HEK293 (cell line): ENCODE data around the gene PIK3R5.

ENCODE experiments used
- CTCF ChIA-PET: fragments of 350-600 bp; formaldehyde crosslinking; extraction: SDS; loops from one replicate; lab custom pipeline; 2021; ENCODE audit warnings: antibody characterized with exemption; lab: Yijun Ruan, JAX
- POLR2A ChIA-PET: fragments of 300-600 bp; formaldehyde crosslinking; extraction: SDS; loops from one replicate; lab custom pipeline; 2020; ENCODE audit warnings: antibody characterized with exemption, inconsistent platforms; lab: Yijun Ruan, JAX
- H3K27ac ChIP-seq: fragments of 200-500 bp; sonication (Bioruptor generic); 2 replicates; pipeline ENCODE4 v1.5.1; 2014; ENCODE audit warnings: low read depth, low read length, control low read depth, inconsistent platforms; ENCODE audit errors: extremely low read depth
- H3K36me3 ChIP-seq, 2 experiments: fragments of 200-500 bp in 1 of 2; sonication (Bioruptor generic) in 1 of 2; 1 replicate in 1 of 2; 2 replicates in 1 of 2; pipeline ENCODE4 v1.5.1; 2014 to 2017; ENCODE audit warnings: inconsistent platforms in 2 of 2, low read length in 2 of 2; ENCODE audit not compliant: control insufficient read depth in 2 of 2, insufficient read depth in 1 of 2
- H3K4me1 ChIP-seq: fragments of 200-500 bp; sonication (Bioruptor generic); 2 replicates; pipeline ENCODE4 v1.5.1; 2014; ENCODE audit warnings: mild to moderate bottlenecking, low read length, inconsistent platforms; ENCODE audit not compliant: control insufficient read depth, insufficient read depth
- H3K4me3 ChIP-seq: 2 replicates; pipeline ENCODE4 v1.5.1; 2011; ENCODE audit warnings: low read depth, mild to moderate bottlenecking, control low read depth, low read length, moderate library complexity
- H3K9me3 ChIP-seq: fragments of 200-500 bp; sonication (Bioruptor generic); 2 replicates; pipeline ENCODE4 v1.5.1; 2014; ENCODE audit warnings: low read depth, low read length, inconsistent platforms; ENCODE audit not compliant: control insufficient read depth, insufficient read depth
- GLI4 ChIP-seq: fragments of 450-650 bp; formaldehyde crosslinking; IDR thresholded peaks from 2 replicates; pipeline ENCODE4 v1.5.1; 2016; ENCODE audit warnings: missing biosample characterization, missing genetic modification characterization
- KLF16 ChIP-seq: fragments of 450-650 bp; formaldehyde crosslinking; IDR thresholded peaks from 2 replicates; pipeline ENCODE4 v1.5.1; 2017; ENCODE audit warnings: missing biosample characterization, missing genetic modification characterization
- MEIS1 ChIP-seq: sonication (generic); formaldehyde crosslinking; IDR thresholded peaks from 2 replicates; pipeline ENCODE4 v1.8.1; 2022; ENCODE audit warnings: missing genetic modification reagents, mild to moderate bottlenecking, borderline replicate concordance
- SCRT1 ChIP-seq: fragments of 450-650 bp; formaldehyde crosslinking; IDR thresholded peaks from 2 replicates; pipeline ENCODE4 v1.5.1; 2016; ENCODE audit warnings: missing biosample characterization, missing genetic modification characterization, borderline replicate concordance
- ZBTB17 ChIP-seq: fragments of 450-650 bp; formaldehyde crosslinking; IDR thresholded peaks from 2 replicates; pipeline ENCODE4 v1.5.1; 2016; ENCODE audit warnings: missing biosample characterization, missing genetic modification characterization
- ZBTB48 ChIP-seq: fragments of 450-650 bp; formaldehyde crosslinking; IDR thresholded peaks from 2 replicates; pipeline ENCODE4 v1.5.1; 2016; ENCODE audit warnings: missing biosample characterization, missing genetic modification characterization
- ZBTB7A ChIP-seq: fragments of 450-650 bp; formaldehyde crosslinking; IDR thresholded peaks from 2 replicates; pipeline ENCODE4 v1.5.1; 2016; ENCODE audit warnings: low read depth, missing biosample characterization, missing genetic modification characterization
- ZFP3 ChIP-seq: fragments of 450-650 bp; formaldehyde crosslinking; IDR thresholded peaks from 2 replicates; pipeline ENCODE4 v1.5.1; 2016; ENCODE audit warnings: low read depth, missing biosample characterization, missing genetic modification characterization
- ZFP41 ChIP-seq: fragments of 450-650 bp; formaldehyde crosslinking; IDR thresholded peaks from 2 replicates; pipeline ENCODE4 v1.5.1; 2016; ENCODE audit warnings: missing biosample characterization, missing genetic modification characterization, borderline replicate concordance
- ZNF140 ChIP-seq: fragments of 450-650 bp; formaldehyde crosslinking; IDR thresholded peaks from 2 replicates; pipeline ENCODE4 v1.5.1; 2016; ENCODE audit warnings: missing biosample characterization, missing genetic modification characterization
- ZNF560 ChIP-seq: fragments of 450-650 bp; formaldehyde crosslinking; IDR thresholded peaks from 2 replicates; pipeline ENCODE4 v1.5.1; 2017; ENCODE audit warnings: missing biosample characterization, missing genetic modification characterization, borderline replicate concordance
- ZNF621 ChIP-seq: fragments of 450-650 bp; formaldehyde crosslinking; IDR thresholded peaks from 2 replicates; pipeline ENCODE4 v1.5.1; 2017; ENCODE audit warnings: missing biosample characterization, missing genetic modification characterization
- ZNF677 ChIP-seq: fragments of 450-650 bp; IDR thresholded peaks from 2 replicates; pipeline ENCODE4 v1.5.0; 2018; ENCODE audit warnings: missing biosample characterization, mild to moderate bottlenecking, missing genetic modification characterization, moderate library complexity
- ZSCAN16 ChIP-seq: fragments of 450-650 bp; formaldehyde crosslinking; IDR thresholded peaks from 2 replicates; pipeline ENCODE4 v1.5.1; 2016; ENCODE audit warnings: missing biosample characterization, missing genetic modification characterization
- ZSCAN30 ChIP-seq: fragments of 450-650 bp; IDR thresholded peaks from 2 replicates; pipeline ENCODE4 v1.5.1; 2018; ENCODE audit warnings: missing biosample characterization, mild to moderate bottlenecking, missing genetic modification characterization, moderate library complexity
- TF ChIP-seq, protein P1 (sequence below): fragments of 450-650 bp; formaldehyde crosslinking; IDR thresholded peaks from 2 replicates; pipeline ENCODE4 v1.5.1; 2016; ENCODE audit warnings: missing biosample characterization, missing genetic modification characterization, borderline replicate concordance
- TF ChIP-seq, protein P2 (sequence below): fragments of 450-650 bp; formaldehyde crosslinking; IDR thresholded peaks from 2 replicates; pipeline ENCODE4 v1.5.1; 2016; ENCODE audit warnings: missing biosample characterization, missing genetic modification characterization
- TF ChIP-seq, protein P3 (sequence below): fragments of 450-650 bp; formaldehyde crosslinking; IDR thresholded peaks from 2 replicates; pipeline ENCODE4 v1.5.1; 2016; ENCODE audit warnings: missing biosample characterization, missing genetic modification characterization

Gene PIK3R5

DNA sequence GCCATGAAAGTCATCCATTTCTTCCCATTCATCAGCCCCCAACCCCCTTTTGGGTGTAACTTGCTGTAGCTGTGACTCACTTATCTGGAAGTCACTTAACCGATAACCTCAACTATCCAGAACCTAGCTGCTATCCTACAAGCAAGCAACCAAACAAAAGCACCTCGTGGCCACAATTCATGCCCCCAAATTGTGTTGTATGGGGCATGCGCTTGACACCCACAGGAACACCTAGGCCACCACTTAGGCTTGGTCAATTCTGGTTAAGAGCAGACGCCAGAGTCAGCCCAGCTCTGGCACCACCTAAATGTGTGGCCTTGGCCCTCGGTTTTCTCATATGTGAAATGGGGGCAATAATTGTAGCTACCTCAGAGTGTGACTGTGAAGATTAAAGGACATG, 3.7 kb downstream of the PIK3R5 start:
- TF ChIP-seq, protein P1, sequence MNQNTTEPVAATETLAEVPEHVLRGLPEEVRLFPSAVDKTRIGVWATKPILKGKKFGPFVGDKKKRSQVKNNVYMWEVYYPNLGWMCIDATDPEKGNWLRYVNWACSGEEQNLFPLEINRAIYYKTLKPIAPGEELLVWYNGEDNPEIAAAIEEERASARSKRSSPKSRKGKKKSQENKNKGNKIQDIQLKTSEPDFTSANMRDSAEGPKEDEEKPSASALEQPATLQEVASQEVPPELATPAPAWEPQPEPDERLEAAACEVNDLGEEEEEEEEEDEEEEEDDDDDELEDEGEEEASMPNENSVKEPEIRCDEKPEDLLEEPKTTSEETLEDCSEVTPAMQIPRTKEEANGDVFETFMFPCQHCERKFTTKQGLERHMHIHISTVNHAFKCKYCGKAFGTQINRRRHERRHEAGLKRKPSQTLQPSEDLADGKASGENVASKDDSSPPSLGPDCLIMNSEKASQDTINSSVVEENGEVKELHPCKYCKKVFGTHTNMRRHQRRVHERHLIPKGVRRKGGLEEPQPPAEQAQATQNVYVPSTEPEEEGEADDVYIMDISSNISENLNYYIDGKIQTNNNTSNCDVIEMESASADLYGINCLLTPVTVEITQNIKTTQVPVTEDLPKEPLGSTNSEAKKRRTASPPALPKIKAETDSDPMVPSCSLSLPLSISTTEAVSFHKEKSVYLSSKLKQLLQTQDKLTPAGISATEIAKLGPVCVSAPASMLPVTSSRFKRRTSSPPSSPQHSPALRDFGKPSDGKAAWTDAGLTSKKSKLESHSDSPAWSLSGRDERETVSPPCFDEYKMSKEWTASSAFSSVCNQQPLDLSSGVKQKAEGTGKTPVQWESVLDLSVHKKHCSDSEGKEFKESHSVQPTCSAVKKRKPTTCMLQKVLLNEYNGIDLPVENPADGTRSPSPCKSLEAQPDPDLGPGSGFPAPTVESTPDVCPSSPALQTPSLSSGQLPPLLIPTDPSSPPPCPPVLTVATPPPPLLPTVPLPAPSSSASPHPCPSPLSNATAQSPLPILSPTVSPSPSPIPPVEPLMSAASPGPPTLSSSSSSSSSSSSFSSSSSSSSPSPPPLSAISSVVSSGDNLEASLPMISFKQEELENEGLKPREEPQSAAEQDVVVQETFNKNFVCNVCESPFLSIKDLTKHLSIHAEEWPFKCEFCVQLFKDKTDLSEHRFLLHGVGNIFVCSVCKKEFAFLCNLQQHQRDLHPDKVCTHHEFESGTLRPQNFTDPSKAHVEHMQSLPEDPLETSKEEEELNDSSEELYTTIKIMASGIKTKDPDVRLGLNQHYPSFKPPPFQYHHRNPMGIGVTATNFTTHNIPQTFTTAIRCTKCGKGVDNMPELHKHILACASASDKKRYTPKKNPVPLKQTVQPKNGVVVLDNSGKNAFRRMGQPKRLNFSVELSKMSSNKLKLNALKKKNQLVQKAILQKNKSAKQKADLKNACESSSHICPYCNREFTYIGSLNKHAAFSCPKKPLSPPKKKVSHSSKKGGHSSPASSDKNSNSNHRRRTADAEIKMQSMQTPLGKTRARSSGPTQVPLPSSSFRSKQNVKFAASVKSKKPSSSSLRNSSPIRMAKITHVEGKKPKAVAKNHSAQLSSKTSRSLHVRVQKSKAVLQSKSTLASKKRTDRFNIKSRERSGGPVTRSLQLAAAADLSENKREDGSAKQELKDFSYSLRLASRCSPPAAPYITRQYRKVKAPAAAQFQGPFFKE (tag by site-specific recombination) = no peak
- no peak for TF ChIP-seq SCRT1 (tag by site-specific recombination)
- TF ChIP-seq ZNF621 = no peak
- TF ChIP-seq ZBTB17 (tag by site-specific recombination) = no peak
- Histone ChIP-seq H3K4me1 (no peaks in the 10 kb centered on the region; the same call in 1 of the 2 replicates), H3K27ac (no peak overlapping the region), H3K36me3 (no peaks in the 10 kb centered on the region), H3K4me3 (no peak overlapping the region), H3K9me3 (no peaks in the 10 kb centered on the region)
- ChIA-PET POLR2A (interaction anchor here (0.6 kb wide), 1 partner anchor 8 kb away, joined by 3 read pairs; no protein-coding TSS in a partner anchor), CTCF (interaction anchor here (1.1 kb wide), 1 partner anchor 44 kb away, joined by 3 read pairs; no protein-coding TSS in a partner anchor)

DNA sequence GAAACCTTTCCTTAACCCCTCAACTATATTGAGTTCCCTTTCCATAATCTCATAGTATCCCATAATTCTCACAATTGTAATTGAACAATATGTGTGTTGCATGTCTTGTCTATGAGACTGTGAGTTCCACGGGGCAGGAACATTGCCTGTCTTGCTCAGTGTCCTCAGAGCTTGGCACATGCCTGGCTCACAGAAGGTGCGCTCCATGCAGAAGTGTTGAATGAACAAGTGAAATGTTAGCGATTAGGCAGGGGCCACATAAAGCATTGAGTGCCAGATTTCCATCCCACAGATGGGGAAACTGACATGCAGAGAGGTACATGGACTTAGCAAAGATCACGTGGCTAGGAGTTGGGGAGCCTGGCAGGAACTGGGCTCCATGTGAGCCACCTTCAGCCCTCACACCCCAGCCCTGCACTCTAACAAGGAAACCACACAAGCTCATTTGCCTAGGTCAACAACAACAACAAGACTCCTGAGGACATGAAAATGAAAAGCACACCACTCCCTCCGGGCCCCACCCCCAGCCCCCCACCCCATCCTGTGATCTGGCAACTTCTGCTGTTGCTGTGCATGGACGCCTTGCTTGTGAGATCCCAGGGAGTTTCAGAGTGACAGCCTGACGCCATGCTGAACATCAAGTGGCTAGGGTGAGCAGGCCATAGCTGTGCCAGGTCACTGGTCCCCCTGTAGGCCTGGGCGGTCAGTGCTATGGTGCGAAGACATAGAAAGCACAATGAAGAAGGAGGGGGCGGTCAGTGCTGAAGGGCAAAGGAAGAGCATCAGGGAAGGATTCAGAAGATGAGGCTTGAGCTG, 5.0 kb downstream of the PIK3R5 start:
- Histone ChIP-seq H3K36me3 (no peaks in the 10 kb centered on the region), H3K9me3 (no peaks in the 10 kb centered on the region), H3K4me1 (no peaks in the 10 kb centered on the region; the same call in 1 of the 2 replicates), H3K27ac (no peak overlapping the region), H3K4me3 (no peak overlapping the region)
- ChIA-PET CTCF (interaction anchor here (0.6 kb wide), 1 partner anchor 768 kb away, joined by 3 read pairs; no protein-coding TSS in a partner anchor), POLR2A (no interaction called here)
- TF ChIP-seq MEIS1 = no peak
- no peak for TF ChIP-seq ZFP3
- TF ChIP-seq ZNF560 = no peak
- TF ChIP-seq ZSCAN16 (tag by site-specific recombination) = no peak
- TF ChIP-seq KLF16 (tag by site-specific recombination) = no peak
- no peak for TF ChIP-seq ZSCAN30 (tag by site-specific recombination)
- TF ChIP-seq ZBTB48 (tag by site-specific recombination) = no peak
- TF ChIP-seq, all 188 proteins: peak for 0

DNA sequence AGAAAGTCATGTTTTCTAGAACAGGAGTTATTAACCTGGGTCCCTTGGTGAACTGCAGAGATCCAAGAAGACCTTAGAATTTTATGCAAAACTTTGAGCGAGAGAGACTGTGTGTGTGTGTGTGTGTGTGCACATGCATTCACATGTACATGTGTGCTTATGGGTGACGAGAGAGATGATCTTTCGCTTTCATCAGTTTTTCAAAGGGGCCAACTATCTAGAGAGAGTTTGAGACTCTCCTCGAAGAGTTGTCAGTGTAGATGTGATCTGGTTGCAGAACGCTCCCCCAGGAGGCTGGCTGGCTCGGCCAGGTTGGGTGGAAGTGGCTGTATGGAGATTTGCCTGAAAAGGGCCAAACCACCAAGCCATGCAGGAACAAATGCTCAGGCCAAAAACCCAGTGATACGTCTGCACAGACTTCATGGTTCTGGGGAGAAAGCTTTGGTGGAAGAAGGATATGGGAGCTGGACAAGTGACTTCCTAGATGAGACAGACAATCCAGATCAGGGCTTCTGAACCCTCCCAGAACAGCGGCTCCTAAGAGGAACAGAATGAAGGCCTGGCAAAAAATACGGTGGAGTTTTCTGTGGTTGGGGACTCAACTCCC, 6.1 kb downstream of the PIK3R5 start:
- Histone ChIP-seq H3K9me3 (no peaks in the 10 kb centered on the region), H3K27ac (no peak overlapping the region), H3K4me3 (no peak overlapping the region)
- TF ChIP-seq ZNF140 (no peak), GLI4 (tag by site-specific recombination) (no peak), ZFP41 (tag by site-specific recombination) (no peak), ZNF677 (no peak), ZBTB7A (tag by site-specific recombination) (no peak)
- TF ChIP-seq, protein P2, sequence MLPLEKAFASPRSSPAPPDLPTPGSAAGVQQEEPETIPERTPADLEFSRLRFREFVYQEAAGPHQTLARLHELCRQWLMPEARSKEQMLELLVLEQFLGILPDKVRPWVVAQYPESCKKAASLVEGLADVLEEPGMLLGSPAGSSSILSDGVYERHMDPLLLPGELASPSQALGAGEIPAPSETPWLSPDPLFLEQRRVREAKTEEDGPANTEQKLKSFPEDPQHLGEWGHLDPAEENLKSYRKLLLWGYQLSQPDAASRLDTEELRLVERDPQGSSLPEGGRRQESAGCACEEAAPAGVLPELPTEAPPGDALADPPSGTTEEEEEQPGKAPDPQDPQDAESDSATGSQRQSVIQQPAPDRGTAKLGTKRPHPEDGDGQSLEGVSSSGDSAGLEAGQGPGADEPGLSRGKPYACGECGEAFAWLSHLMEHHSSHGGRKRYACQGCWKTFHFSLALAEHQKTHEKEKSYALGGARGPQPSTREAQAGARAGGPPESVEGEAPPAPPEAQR (tag by site-specific recombination) = no peak
- TF ChIP-seq, protein P3, sequence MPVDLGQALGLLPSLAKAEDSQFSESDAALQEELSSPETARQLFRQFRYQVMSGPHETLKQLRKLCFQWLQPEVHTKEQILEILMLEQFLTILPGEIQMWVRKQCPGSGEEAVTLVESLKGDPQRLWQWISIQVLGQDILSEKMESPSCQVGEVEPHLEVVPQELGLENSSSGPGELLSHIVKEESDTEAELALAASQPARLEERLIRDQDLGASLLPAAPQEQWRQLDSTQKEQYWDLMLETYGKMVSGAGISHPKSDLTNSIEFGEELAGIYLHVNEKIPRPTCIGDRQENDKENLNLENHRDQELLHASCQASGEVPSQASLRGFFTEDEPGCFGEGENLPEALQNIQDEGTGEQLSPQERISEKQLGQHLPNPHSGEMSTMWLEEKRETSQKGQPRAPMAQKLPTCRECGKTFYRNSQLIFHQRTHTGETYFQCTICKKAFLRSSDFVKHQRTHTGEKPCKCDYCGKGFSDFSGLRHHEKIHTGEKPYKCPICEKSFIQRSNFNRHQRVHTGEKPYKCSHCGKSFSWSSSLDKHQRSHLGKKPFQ (tag by site-specific recombination) = no peak
- TF ChIP-seq, all 188 proteins: peak for 0
- H3K4me1 ChIP-seq = no peaks in the 10 kb centered on the region
- POLR2A ChIA-PET = no interaction called here
- CTCF ChIA-PET = interaction anchor here (0.6 kb wide), 1 partner anchor 42 kb away, joined by 3 read pairs; no protein-coding TSS in a partner anchor
- no peaks in the 10 kb centered on the region for H3K36me3 ChIP-seq
